ENCODE data around the gene BBLN.

GRCh38 chr9:128202648-128203023 lies 42.6 kb downstream of the BBLN start:
- TF ChIP-seq, protein P1, sequence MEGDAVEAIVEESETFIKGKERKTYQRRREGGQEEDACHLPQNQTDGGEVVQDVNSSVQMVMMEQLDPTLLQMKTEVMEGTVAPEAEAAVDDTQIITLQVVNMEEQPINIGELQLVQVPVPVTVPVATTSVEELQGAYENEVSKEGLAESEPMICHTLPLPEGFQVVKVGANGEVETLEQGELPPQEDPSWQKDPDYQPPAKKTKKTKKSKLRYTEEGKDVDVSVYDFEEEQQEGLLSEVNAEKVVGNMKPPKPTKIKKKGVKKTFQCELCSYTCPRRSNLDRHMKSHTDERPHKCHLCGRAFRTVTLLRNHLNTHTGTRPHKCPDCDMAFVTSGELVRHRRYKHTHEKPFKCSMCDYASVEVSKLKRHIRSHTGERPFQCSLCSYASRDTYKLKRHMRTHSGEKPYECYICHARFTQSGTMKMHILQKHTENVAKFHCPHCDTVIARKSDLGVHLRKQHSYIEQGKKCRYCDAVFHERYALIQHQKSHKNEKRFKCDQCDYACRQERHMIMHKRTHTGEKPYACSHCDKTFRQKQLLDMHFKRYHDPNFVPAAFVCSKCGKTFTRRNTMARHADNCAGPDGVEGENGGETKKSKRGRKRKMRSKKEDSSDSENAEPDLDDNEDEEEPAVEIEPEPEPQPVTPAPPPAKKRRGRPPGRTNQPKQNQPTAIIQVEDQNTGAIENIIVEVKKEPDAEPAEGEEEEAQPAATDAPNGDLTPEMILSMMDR (IDR thresholded peaks at IDR 0.05; ENCODE audit: poor library complexity, severe bottlenecking), result no peak
- TF ChIP-seq EZH2 (IDR thresholded peaks at IDR 0.05; ENCODE audit: borderline replicate concordance, insufficient read depth, low read length, poor library complexity, severe bottlenecking) (no peak), EP300 (conservative IDR thresholded peaks at IDR 0.05; ENCODE audit: poor library complexity, severe bottlenecking) (no peak), TAF1 (IDR thresholded peaks at IDR 0.05; ENCODE audit: low read depth) (no peak), SMC3 (conservative IDR thresholded peaks at IDR 0.05; ENCODE audit: poor library complexity) (no peak), POLR2AphosphoS5 (IDR thresholded peaks at IDR 0.05) (no peak)

Measured in neural cell (in vitro differentiated cells).